Natural killer cell (primary cell): ENCODE data around the gene CHD6. TPM values are rescaled to one million over a fixed set of nuclear protein-coding genes. Genes with fewer than 3 reads are reported as not detected.

Experiments used
- ATAC-seq, 3 donors: fragments of 150-1000 bp in 2 of 3; fragments of 200-7000 bp in 1 of 3; cut with Tn5 transposase; 1 replicate in 1 of 3; 2 replicates in 2 of 3; pipeline ENCODE4 v1.10.0; 2021; ENCODE audit warnings: mild to moderate bottlenecking in 2 of 3, moderate library complexity in 2 of 3
- DNase-seq, 2 donors: peaks; one replicate each; pipeline versions ENCODE4 v3.0.0 to v3.0.0-alpha.2; 2013 to 2021; ENCODE audit warnings: mixed read lengths in 1 of 2
- H3K27ac ChIP-seq: one replicate; pipeline ENCODE4 v1.5.1; 2013; ENCODE audit warnings: mild to moderate bottlenecking, low read length
- H3K27me3 ChIP-seq: one replicate; pipeline ENCODE4 v1.6.1; 2013; ENCODE audit warnings: low read length; ENCODE audit not compliant: control insufficient read depth, insufficient read depth
- H3K36me3 ChIP-seq: one replicate; pipeline ENCODE4 v1.6.1; 2013; ENCODE audit warnings: low read length; ENCODE audit not compliant: control insufficient read depth, insufficient read depth
- H3K4me1 ChIP-seq: one replicate; pipeline ENCODE4 v1.6.1; 2013; ENCODE audit warnings: low read length; ENCODE audit not compliant: control insufficient read depth, insufficient read depth
- H3K4me3 ChIP-seq: one replicate; pipeline ENCODE4 v1.5.1; 2013; ENCODE audit warnings: low read length
- H3K9me3 ChIP-seq: one replicate; pipeline ENCODE4 v1.6.1; 2013; ENCODE audit warnings: low read length; ENCODE audit not compliant: control insufficient read depth, insufficient read depth
- H3K27ac Mint-ChIP-seq, 2 donors: one replicate each; pipeline ENCODE4 v1.8.0; 2022; ENCODE audit warnings: mild to moderate bottlenecking in 2 of 2, mixed read lengths in 2 of 2, moderate library complexity in 1 of 2
- H3K27me3 Mint-ChIP-seq, 2 donors: one replicate each; pipeline ENCODE4 v1.8.0; 2022; ENCODE audit warnings: low read depth in 2 of 2, mixed read lengths in 2 of 2
- H3K36me3 Mint-ChIP-seq: one replicate; pipeline ENCODE4 v1.8.0; 2022; ENCODE audit warnings: mixed read lengths
- H3K4me1 Mint-ChIP-seq, 2 donors: one replicate each; pipeline ENCODE4 v1.8.0; 2022; ENCODE audit warnings: mixed read lengths in 2 of 2
- H3K4me3 Mint-ChIP-seq: one replicate; pipeline ENCODE4 v1.8.0; 2022; ENCODE audit warnings: mild to moderate bottlenecking, moderate library complexity, mixed read lengths
- H3K9me3 Mint-ChIP-seq, 2 donors: one replicate each; pipeline ENCODE4 v1.8.0; 2022; ENCODE audit warnings: mixed read lengths in 2 of 2
- WGBS: methylation state at CpG from one replicate; pipeline ENCODE4 v1.1.7; 2013; ENCODE audit warnings: missing lambda C conversion rate; ENCODE audit not compliant: insufficient coverage; 5-methylcytosine and 5-hydroxymethylcytosine counted together
- intact Hi-C: fragments of 100-400 bp; cut with micrococcal nuclease; formaldehyde crosslinking; loops from one replicate; pipeline ENCODE4 v1.14.2; 2022
- total RNA-seq, 4 donors: library from RNA; stranded (reverse); fragments of 120-200 nt in 1 of 4; gene quantifications; one replicate each; pipeline versions ENCODE4 v1.2.3 to v1.2.4, GENCODE V29; 2013 to 2022
- TF ChIP-seq, protein P1 (sequence below): fragments of 200-600 bp; IDR thresholded peaks from one replicate; pipeline ENCODE4 v1.8.0; 2022; ENCODE audit warnings: antibody characterized with exemption

CHD6 gene
- total RNA-seq, 3 donors from 2014 or later (not counting 1 experiment from before 2014, with no cell fraction given) = 82.8 to 96.6 (median 90.4) TPM

DNA sequence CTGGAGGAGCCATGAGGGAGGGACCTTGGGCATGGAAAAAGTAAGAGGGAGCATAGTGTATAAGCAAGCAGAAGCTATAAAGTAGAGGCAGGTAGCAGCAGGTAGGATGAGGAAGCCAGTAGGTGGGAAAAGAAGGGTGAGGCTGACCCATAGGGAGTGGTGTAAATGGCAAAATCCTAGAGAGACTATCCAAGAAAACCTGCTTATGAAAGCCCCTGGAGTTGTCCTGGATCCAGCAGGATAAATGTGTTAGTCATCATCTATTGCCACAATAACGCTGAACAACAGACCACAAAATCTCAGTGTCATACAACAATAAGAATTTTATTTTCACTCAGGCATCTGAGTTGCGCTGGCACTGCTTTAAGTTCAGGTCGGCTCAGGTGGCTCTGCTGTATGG lies 30.2 kb downstream of the CHD6 start:
- Histone ChIP-seq H3K9me3 (peaks cover 5% of the 10 kb centered on the region), H3K36me3 (no peaks in the 10 kb centered on the region), H3K4me3 (no peak overlapping the region), H3K27me3 (no peaks in the 10 kb centered on the region), H3K4me1 (no peaks in the 10 kb centered on the region), H3K27ac (no peak overlapping the region)
- H3K4me3 Mint-ChIP-seq = no peak overlapping the region
- 97% methylated on average over 3 of the region's 3 CpGs for WGBS
- DNase-seq (no peak), ATAC-seq (no peak)
- intact Hi-C loops = no loop called here
- H3K27me3 Mint-ChIP-seq = no peaks in the 10 kb centered on the region
- H3K27ac Mint-ChIP-seq = no peak overlapping the region
- H3K4me1 Mint-ChIP-seq = peaks cover 21 to 31% of the 10 kb centered on the region in 2 donors
- H3K36me3 Mint-ChIP-seq = no peaks in the 10 kb centered on the region
- TF ChIP-seq, protein P1, sequence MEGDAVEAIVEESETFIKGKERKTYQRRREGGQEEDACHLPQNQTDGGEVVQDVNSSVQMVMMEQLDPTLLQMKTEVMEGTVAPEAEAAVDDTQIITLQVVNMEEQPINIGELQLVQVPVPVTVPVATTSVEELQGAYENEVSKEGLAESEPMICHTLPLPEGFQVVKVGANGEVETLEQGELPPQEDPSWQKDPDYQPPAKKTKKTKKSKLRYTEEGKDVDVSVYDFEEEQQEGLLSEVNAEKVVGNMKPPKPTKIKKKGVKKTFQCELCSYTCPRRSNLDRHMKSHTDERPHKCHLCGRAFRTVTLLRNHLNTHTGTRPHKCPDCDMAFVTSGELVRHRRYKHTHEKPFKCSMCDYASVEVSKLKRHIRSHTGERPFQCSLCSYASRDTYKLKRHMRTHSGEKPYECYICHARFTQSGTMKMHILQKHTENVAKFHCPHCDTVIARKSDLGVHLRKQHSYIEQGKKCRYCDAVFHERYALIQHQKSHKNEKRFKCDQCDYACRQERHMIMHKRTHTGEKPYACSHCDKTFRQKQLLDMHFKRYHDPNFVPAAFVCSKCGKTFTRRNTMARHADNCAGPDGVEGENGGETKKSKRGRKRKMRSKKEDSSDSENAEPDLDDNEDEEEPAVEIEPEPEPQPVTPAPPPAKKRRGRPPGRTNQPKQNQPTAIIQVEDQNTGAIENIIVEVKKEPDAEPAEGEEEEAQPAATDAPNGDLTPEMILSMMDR = no peak
- peaks cover 0 to 3% of the 10 kb centered on the region in 2 donors for H3K9me3 Mint-ChIP-seq

DNA sequence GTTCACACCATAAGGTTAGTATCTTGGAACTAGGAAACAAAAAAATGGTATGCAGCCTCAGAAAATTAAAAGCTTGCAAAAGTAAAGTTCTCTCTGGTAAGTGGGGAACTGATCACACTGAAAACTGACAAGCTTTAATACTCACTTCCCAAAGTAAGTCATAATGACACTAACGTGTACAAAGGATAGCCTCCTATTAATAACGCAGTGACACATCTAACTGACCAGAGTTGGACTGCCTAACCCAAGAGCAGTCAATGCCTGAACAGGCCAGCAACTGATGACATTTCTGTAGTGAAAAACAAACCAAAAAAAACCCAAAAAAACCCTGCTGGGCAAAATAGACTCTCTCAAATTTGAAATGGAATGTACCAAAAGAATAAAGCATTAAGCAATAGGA lies 30.7 kb downstream of the CHD6 start:
- TF ChIP-seq, protein P1 = no peak
- no peak for DNase-seq
- Histone ChIP-seq H3K9me3 (peaks cover 5% of the 10 kb centered on the region), H3K36me3 (no peaks in the 10 kb centered on the region), H3K4me1 (no peaks in the 10 kb centered on the region), H3K27ac (no peak overlapping the region), H3K4me3 (no peak overlapping the region), H3K27me3 (no peaks in the 10 kb centered on the region)
- no peaks in the 10 kb centered on the region for H3K36me3 Mint-ChIP-seq
- intact Hi-C loops = no loop called here
- no peak for ATAC-seq
- no peaks in the 10 kb centered on the region for H3K27me3 Mint-ChIP-seq
- H3K9me3 Mint-ChIP-seq = peaks cover 0 to 3% of the 10 kb centered on the region in 2 donors
- peaks cover 21 to 31% of the 10 kb centered on the region in 2 donors for H3K4me1 Mint-ChIP-seq
- no peak overlapping the region for H3K27ac Mint-ChIP-seq
- 84% methylated on average over 2 of the region's 2 CpGs for WGBS
- no peak overlapping the region for H3K4me3 Mint-ChIP-seq

DNA sequence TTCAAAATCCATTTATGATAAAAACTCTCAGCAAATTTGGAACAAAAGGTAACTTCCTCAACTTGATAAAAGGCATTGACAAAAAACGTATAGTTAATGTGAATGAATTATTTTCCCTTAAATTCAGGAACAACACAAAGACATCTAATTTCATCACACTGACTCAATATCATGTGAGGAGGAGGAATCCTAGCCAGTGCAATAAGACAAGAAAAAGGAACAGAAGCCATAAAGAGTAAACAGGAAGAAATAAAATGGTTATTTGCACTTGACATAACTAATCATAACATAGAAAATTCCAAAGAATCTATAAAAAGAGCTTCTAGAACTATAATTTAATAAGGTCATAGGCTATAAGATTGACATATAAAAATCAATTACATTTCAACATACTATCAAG lies 31.4 kb downstream of the CHD6 start:
- Histone ChIP-seq H3K27ac (no peak overlapping the region), H3K4me3 (no peak overlapping the region), H3K27me3 (no peaks in the 10 kb centered on the region), H3K36me3 (no peaks in the 10 kb centered on the region), H3K9me3 (peaks cover 5% of the 10 kb centered on the region), H3K4me1 (no peaks in the 10 kb centered on the region)
- Mint-ChIP-seq H3K27ac (no peak overlapping the region), H3K27me3 (no peaks in the 10 kb centered on the region), H3K4me3 (no peak overlapping the region), H3K9me3 (peaks cover 0 to 3% of the 10 kb centered on the region in 2 donors), H3K36me3 (no peaks in the 10 kb centered on the region), H3K4me1 (peaks cover 26 to 35% of the 10 kb centered on the region in 2 donors)
- TF ChIP-seq, protein P1 = no peak
- WGBS = no CpG with 5 or more reads among the region's 1 CpG
- DNase-seq = no peak
- intact Hi-C loops = no loop called here
- ATAC-seq = no peak

DNA sequence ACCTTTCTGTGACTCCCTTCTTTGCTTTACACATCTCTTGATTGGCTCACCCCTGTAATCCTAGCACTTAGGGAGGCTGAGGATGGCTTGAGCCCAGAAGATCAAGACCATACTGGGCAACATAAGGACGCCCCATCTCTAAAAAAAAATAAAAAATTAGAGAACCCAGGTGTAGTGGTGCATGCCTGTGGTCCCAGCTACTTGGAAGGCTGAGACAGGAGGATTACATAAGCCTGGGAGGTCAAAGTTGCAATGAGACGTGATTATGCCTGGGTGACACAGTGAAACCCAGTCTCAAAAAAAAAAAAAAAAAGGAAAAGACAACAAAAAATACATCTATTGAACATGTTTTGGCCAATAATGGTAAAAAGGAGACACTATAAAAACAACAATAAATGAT lies 37.8 kb downstream of the CHD6 start:
- Histone ChIP-seq H3K4me3 (no peak overlapping the region), H3K27ac (no peak overlapping the region), H3K27me3 (no peaks in the 10 kb centered on the region), H3K36me3 (no peaks in the 10 kb centered on the region), H3K9me3 (no peaks in the 10 kb centered on the region), H3K4me1 (peaks cover 11% of the 10 kb centered on the region)
- Mint-ChIP-seq H3K4me1 (peaks cover 44 to 53% of the 10 kb centered on the region in 2 donors), H3K36me3 (no peaks in the 10 kb centered on the region), H3K4me3 (no peak overlapping the region), H3K9me3 (no peaks in the 10 kb centered on the region), H3K27me3 (no peaks in the 10 kb centered on the region), H3K27ac (no peak overlapping the region)
- intact Hi-C loops = no loop called here
- DNase-seq (no peak), ATAC-seq (no peak)
- TF ChIP-seq, protein P1 = no peak
- WGBS = 100% methylated on average over 1 of the region's 2 CpGs
